ENCODE data around the gene FBXO45. TPM values are rescaled to one million over a fixed set of nuclear protein-coding genes. Genes with fewer than 3 reads are reported as not detected.
A peak's percentile ranks its signal among the peaks of the same experiment; 100 is the strongest.
"Not testable (repeated sequence)": the region's sequence is repeated elsewhere in the genome, so short reads cannot be mapped to it uniquely, and the experiment has no call there.

The FBXO45 gene
- total RNA-seq, 4 donors from 2014 or later = 2.4 to 8.6 (median 5.3) TPM

DNA sequence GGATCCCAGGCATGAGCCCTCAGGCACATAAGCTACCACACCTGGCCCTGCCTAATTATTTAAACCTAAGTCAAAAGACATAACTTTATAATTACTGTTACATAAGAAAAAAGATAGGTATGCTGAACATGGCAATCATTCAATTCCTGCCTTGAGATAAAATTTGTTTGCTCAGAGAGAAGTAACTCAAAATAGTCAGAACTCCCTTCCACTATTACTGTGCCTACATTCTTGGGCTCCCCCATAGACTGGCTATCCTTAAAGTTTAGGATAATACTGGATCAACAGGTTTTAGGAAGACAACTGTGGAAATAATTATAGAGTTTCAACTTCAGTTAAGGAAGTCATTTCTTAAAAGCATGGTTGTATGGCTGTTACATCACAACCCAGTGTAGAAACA, 10.0 kb upstream of the FBXO45 start:
- no peak overlapping the region for H3K4me3 ChIP-seq
- H3K9me3 ChIP-seq = no peaks in the 10 kb centered on the region
- no peaks in the 10 kb centered on the region for H3K36me3 ChIP-seq
- no peaks in the 10 kb centered on the region for H3K4me1 ChIP-seq
- no peak for TF ChIP-seq POLR2AphosphoS5 (IDR thresholded peaks at IDR 0.05)
- TF ChIP-seq, protein P1, sequence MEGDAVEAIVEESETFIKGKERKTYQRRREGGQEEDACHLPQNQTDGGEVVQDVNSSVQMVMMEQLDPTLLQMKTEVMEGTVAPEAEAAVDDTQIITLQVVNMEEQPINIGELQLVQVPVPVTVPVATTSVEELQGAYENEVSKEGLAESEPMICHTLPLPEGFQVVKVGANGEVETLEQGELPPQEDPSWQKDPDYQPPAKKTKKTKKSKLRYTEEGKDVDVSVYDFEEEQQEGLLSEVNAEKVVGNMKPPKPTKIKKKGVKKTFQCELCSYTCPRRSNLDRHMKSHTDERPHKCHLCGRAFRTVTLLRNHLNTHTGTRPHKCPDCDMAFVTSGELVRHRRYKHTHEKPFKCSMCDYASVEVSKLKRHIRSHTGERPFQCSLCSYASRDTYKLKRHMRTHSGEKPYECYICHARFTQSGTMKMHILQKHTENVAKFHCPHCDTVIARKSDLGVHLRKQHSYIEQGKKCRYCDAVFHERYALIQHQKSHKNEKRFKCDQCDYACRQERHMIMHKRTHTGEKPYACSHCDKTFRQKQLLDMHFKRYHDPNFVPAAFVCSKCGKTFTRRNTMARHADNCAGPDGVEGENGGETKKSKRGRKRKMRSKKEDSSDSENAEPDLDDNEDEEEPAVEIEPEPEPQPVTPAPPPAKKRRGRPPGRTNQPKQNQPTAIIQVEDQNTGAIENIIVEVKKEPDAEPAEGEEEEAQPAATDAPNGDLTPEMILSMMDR (IDR thresholded peaks at IDR 0.05) = no peak
- TF ChIP-seq POLR2A (IDR thresholded peaks at IDR 0.05) = no peak
- TF ChIP-seq EP300 (IDR thresholded peaks at IDR 0.05; ENCODE audit: low read depth) = no peak
- no peaks in the 10 kb centered on the region for H3K27me3 ChIP-seq
- DNase-seq = no peak
- no peak overlapping the region for H3K27ac ChIP-seq
- in situ Hi-C loops (cut with MboI; ENCODE audit: low pct_ligation_motif_present in 1 of 4, low pct_unique_long_range_greater_than_20kb in 1 of 4, low sequenced_read_pairs in 3 of 4) = no loop called here
- intact Hi-C loops (cut with DNase I; ENCODE audit: low total_unique reads) = no loop called here

DNA sequence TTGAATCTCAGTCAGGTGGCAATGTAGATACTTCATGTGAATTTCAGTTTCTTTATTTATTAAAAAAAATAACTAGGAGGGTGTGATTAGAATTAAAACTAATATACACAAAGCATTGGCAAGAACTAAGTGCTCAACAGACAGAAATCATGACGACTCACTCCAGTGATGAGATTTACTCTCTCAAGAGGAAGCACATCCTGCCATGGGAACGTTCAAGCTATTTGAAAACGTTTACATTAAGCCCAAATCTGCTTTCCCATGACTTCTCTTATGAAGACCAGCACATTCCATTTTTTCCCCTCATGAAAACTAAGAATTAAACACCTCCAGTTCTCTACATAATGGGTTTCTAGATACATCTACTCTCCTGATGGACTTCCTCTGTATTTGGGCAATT, 8.6 kb upstream of the FBXO45 start:
- WGBS, 2 donors (ENCODE audit: low coverage in 1 of 2) = 38 to 64% methylated on average over 3 of the region's 3 CpGs
- TF ChIP-seq, protein P1 (IDR thresholded peaks at IDR 0.05) = no peak
- TF ChIP-seq POLR2AphosphoS5 (IDR thresholded peaks at IDR 0.05) (no peak), EP300 (IDR thresholded peaks at IDR 0.05; ENCODE audit: low read depth) (no peak), POLR2A (IDR thresholded peaks at IDR 0.05) (no peak)
- no peak overlapping the region for H3K27ac ChIP-seq
- no peak overlapping the region for H3K4me3 ChIP-seq
- H3K9me3 ChIP-seq = no peaks in the 10 kb centered on the region
- in situ Hi-C loops (cut with MboI; ENCODE audit: low pct_ligation_motif_present in 1 of 4, low pct_unique_long_range_greater_than_20kb in 1 of 4, low sequenced_read_pairs in 3 of 4) (no loop called here), intact Hi-C loops (cut with DNase I; ENCODE audit: low total_unique reads) (no loop called here)
- H3K36me3 ChIP-seq = no peaks in the 10 kb centered on the region
- no peaks in the 10 kb centered on the region for H3K4me1 ChIP-seq
- no peaks in the 10 kb centered on the region for H3K27me3 ChIP-seq
- no peak for DNase-seq

DNA sequence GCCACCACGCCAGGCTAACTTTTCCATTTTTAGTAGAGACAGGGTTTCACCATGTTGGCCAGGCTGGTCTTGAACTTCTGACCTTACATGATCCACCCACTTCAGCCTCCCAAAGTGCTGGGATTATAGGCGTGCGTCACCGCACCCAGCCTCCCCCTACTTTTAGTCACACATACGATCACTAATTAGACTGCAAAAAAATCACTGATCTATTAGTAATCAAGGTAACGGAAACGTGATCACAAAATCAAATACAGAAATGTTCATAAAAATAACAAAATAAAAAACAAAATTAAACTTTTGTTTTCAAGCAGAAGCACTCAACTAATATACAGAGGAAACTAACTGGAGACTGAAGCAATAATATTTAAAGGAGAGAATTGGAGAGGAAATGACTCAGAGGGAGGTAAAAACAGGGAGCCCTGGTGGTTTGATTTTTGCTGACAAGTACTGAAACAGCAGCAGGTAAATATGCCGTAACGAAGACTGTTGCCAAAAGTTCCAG, 4.7 kb upstream of the FBXO45 start:
- DNase-seq = no peak
- in situ Hi-C loops (cut with MboI; ENCODE audit: low pct_ligation_motif_present in 1 of 4, low pct_unique_long_range_greater_than_20kb in 1 of 4, low sequenced_read_pairs in 3 of 4) = no loop called here
- H3K4me1 ChIP-seq = peaks cover 6 to 12% (median 9%) of the 10 kb centered on the region in 4 donors
- intact Hi-C loops (cut with DNase I; ENCODE audit: low total_unique reads) = no loop called here
- 80 to 81% methylated on average over 8 to 9 of the region's 9 CpGs for WGBS, 2 donors (ENCODE audit: low coverage in 1 of 2)
- H3K36me3 ChIP-seq = no peaks in the 10 kb centered on the region
- no peaks in the 10 kb centered on the region for H3K27me3 ChIP-seq
- no peak overlapping the region for H3K27ac ChIP-seq
- TF ChIP-seq POLR2AphosphoS5 (IDR thresholded peaks at IDR 0.05) = no peak
- TF ChIP-seq EP300 (IDR thresholded peaks at IDR 0.05; ENCODE audit: low read depth) = no peak
- no peak for TF ChIP-seq POLR2A (IDR thresholded peaks at IDR 0.05)
- TF ChIP-seq, protein P1 (IDR thresholded peaks at IDR 0.05) = no peak
- no peaks in the 10 kb centered on the region for H3K9me3 ChIP-seq
- H3K4me3 ChIP-seq = no peak overlapping the region

DNA sequence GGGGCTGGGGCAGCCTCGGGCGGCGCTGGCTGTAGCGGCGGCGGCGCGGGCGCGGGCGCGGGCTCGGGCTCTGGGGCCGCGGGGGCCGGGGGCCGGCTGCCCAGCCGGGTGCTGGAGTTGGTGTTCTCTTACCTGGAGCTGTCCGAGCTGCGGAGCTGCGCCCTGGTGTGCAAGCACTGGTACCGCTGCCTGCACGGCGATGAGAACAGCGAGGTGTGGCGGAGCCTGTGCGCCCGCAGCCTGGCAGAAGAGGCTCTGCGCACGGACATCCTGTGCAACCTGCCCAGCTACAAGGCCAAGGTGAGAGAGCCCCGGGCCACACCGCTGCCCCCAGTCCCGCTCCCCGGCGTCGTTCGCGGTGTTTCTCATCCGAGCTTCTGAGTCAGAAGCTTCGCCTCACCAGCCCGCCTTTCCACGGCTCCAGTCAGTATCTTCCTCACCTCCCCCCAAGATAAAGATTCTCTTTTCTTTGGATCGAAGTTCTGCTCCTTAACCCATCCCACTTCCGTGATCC, 600 bp downstream of the FBXO45 start:
- no peaks in the 10 kb centered on the region for H3K27me3 ChIP-seq
- peaks cover 18 to 33% (median 22%) of the 10 kb centered on the region in 4 donors for H3K4me1 ChIP-seq
- no peaks in the 10 kb centered on the region for H3K36me3 ChIP-seq
- peak overlapping the region; percentile 86 to 98 (median 95) for H3K27ac ChIP-seq
- peak overlapping the region; percentile 73 to 100 (median 96) for H3K4me3 ChIP-seq
- intact Hi-C loops (cut with DNase I; ENCODE audit: low total_unique reads) (no loop called here), in situ Hi-C loops (cut with MboI; ENCODE audit: low pct_ligation_motif_present in 1 of 4, low pct_unique_long_range_greater_than_20kb in 1 of 4, low sequenced_read_pairs in 3 of 4) (no loop called here)
- WGBS, 2 donors (ENCODE audit: low coverage in 1 of 2) = 0 to 1% methylated on average over 12 to 25 of the region's 44 CpGs
- no peaks in the 10 kb centered on the region for H3K9me3 ChIP-seq
- no peak for TF ChIP-seq POLR2A (IDR thresholded peaks at IDR 0.05)
- no peak for TF ChIP-seq EP300 (IDR thresholded peaks at IDR 0.05; ENCODE audit: low read depth)
- no peak for TF ChIP-seq POLR2AphosphoS5 (IDR thresholded peaks at IDR 0.05)
- DNase-seq = peak; percentile 56

DNA sequence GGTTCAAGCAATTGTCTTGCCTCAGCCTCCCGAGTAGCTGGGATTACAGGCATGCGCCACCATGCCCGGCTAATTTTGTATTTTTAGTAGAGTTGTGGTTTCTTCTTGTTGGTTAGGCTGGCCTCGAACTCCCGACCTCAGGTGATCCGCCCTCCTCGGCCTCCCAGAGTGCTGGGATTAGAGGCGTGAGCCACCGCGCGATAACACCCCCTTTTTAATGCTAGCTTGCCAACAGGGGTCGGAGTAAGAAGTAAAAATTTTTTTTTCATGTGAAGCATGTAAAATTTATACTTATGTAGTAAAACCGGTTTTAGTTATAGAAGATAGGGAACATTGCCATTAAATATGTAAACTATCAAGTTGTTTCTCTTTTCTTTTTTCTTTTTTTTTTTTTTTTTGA, 1.9 kb downstream of the FBXO45 start:
- H3K4me3 ChIP-seq; H3K27me3 ChIP-seq; H3K9me3 ChIP-seq; H3K36me3 ChIP-seq; in situ Hi-C loops (cut with MboI; ENCODE audit: low pct_ligation_motif_present in 1 of 4, low pct_unique_long_range_greater_than_20kb in 1 of 4, low sequenced_read_pairs in 3 of 4); intact Hi-C loops (cut with DNase I; ENCODE audit: low total_unique reads); H3K27ac ChIP-seq; DNase-seq: not testable (repeated sequence)
- 93% methylated on average over 8 to 13 of the region's 13 CpGs for WGBS, 2 donors (ENCODE audit: low coverage in 1 of 2)
- H3K4me1 ChIP-seq = peaks cover 18 to 33% (median 22%) of the 10 kb centered on the region in 4 donors

Data from transverse colon (tissue), 4 donors.